IPS DF 19.7 (cell line): ENCODE results near the gene EWSR1.
"Not testable (repeated sequence)": the region's sequence is repeated elsewhere in the genome, so short reads cannot be mapped to it uniquely, and the experiment has no call there.

Source experiments
- DNase-seq: peaks from one replicate; pipeline ENCODE4 v3.0.0-alpha.2; 2013; ENCODE audit warnings: low read depth, low spot score

Gene EWSR1

GRCh38 chr22:29267858-29268510 lies at the start of gene EWSR1, which contains the start of gene RHBDD3:
EWSR1 (plus strand) TSS chr22:29268268; CDS start chr22:29268337, 69 bp downstream.
RHBDD3 (minus strand) TSS chr22:29267981; CDS start chr22:29265626, 2,355 bp downstream.
- DNase-seq, result peak; percentile 65

- DNase-seq, result no peak
These were observed 49.2 kb upstream of the EWSR1 start for GRCh38 chr22:29218758-29219408.

- not testable (repeated sequence) for DNase-seq
These were observed 48.7 kb upstream of the EWSR1 start for GRCh38 chr22:29219409-29219782.

GRCh38 chr22:29219881-29220670 lies 48.0 kb upstream of the EWSR1 start:
- no peak for DNase-seq

- DNase-seq, result no peak
These were observed 43.8 kb upstream of the EWSR1 start for GRCh38 chr22:29224121-29224858.

GRCh38 chr22:29224859-29225410 lies 43.1 kb upstream of the EWSR1 start:
- no peak for DNase-seq

GRCh38 chr22:29225422-29226090 lies 42.5 kb upstream of the EWSR1 start:
- DNase-seq, result no peak

- no peak for DNase-seq
These were observed 41.6 kb upstream of the EWSR1 start for GRCh38 chr22:29226351-29226981.

GRCh38 chr22:29230972-29231875 lies 36.8 kb upstream of the EWSR1 start:
- no peak for DNase-seq

- DNase-seq, result no peak
These were observed 35.8 kb upstream of the EWSR1 start for GRCh38 chr22:29231971-29232959.

GRCh38 chr22:29233277-29233877 lies 34.7 kb upstream of the EWSR1 start:
- DNase-seq, result no peak

GRCh38 chr22:29240481-29240880 lies 27.6 kb upstream of the EWSR1 start:
- not testable (repeated sequence) for DNase-seq

GRCh38 chr22:29243874-29244446 lies 24.1 kb upstream of the EWSR1 start:
- no peak for DNase-seq

GRCh38 chr22:29244785-29245625 lies 23.1 kb upstream of the EWSR1 start:
- no peak for DNase-seq

GRCh38 chr22:29245626-29246385 lies 22.3 kb upstream of the EWSR1 start:
- DNase-seq, result no peak

- not testable (repeated sequence) for DNase-seq
These were observed 20.2 kb upstream of the EWSR1 start for GRCh38 chr22:29247891-29248290.
